Measurements from ENCODE around the gene METTL25B. TPM values are rescaled to one million over a fixed set of nuclear protein-coding genes. Genes with fewer than 3 reads are reported as not detected.
A peak's percentile ranks its signal among the peaks of the same experiment; 100 is the strongest.

METTL25B gene
- total and polyA plus RNA-seq, 2 of the 13 experiments (the other 11 are each of a cell fraction or from before 2014, with no cell fraction given) = 11.9 to 24.0 TPM

DNA sequence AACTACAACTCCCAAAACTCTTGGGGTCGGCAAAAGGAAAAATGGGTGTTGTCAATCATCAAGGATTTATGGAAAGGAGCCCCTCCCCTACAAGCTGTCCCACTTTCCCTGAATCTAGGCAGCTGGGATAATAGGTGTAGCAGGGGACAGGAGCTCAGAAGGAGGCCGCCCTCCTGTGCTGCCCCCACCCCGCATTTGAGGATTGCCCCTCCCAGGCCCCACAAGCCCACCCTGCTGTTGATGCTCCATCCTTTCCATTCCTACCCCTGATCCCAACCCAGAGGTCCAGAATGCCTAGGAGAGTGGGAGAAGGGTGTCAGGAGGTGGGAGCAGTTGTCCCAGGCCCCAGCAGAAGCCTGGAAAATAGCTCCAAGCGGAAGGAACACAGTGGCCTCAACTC is 14.5 kb downstream of the METTL25B start (continued):
- TF ChIP-seq, protein P1, sequence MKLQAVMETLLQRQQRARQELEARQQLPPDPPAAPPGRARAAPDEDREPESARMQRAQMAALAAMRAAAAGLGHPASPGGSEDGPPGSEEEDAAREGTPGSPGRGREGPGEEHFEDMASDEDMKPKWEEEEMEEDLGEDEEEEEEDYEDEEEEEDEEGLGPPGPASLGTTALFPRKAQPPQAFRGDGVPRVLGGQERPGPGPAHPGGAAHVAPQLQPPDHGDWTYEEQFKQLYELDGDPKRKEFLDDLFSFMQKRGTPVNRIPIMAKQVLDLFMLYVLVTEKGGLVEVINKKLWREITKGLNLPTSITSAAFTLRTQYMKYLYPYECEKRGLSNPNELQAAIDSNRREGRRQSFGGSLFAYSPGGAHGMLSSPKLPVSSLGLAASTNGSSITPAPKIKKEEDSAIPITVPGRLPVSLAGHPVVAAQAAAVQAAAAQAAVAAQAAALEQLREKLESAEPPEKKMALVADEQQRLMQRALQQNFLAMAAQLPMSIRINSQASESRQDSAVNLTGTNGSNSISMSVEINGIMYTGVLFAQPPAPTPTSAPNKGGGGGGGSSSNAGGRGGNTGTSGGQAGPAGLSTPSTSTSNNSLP (IDR thresholded peaks at IDR 0.05; ENCODE audit: low read depth, low read length) = no peak
- no peak for TF ChIP-seq SOX13 (IDR thresholded peaks at IDR 0.05)
- no peak for TF ChIP-seq SOX13 (CRISPR knock-in tag; conservative IDR thresholded peaks at IDR 0.05 in 1 of 2, IDR thresholded peaks at IDR 0.05 in 1 of 2)
- no peak for TF ChIP-seq NCOA1 (CRISPR knock-in tag; IDR thresholded peaks at IDR 0.05)
- no peak for TF ChIP-seq SRY (CRISPR knock-in tag; IDR thresholded peaks at IDR 0.05)
- TF ChIP-seq ZNF18 (CRISPR knock-in tag; IDR thresholded peaks at IDR 0.05; ENCODE audit: insufficient replicate concordance) = no peak
- no peak for TF ChIP-seq MAFF (IDR thresholded peaks at IDR 0.05; ENCODE audit: low read depth, low read length)

- DNase-seq (ENCODE audit: low spot score) (no peak), ATAC-seq (no peak), FAIRE-seq (no peak)
- no peak overlapping the region for H3K4me3 ChIP-seq (replicated peaks in 1 of 3; ENCODE audit: insufficient read depth in 1 of 3, low read depth in 2 of 3, low read length in 3 of 3)
- peaks cover 13% of the 10 kb centered on the region for H4K20me1 ChIP-seq (ENCODE audit: insufficient read depth, low read length)
- CTCF ChIA-PET (ENCODE audit: low intra/inter-chr PET ratio, low total read pairs) = no interaction called here
- H3K4me2 ChIP-seq (ENCODE audit: low read depth, low read length) = no peak overlapping the region
- WGBS (ENCODE audit: low lambda C conversion rate) = 95% methylated on average over 12 of the region's 14 CpGs
- TF ChIP-seq AGO2 (optimal IDR thresholded peaks at IDR 0.05; ENCODE audit: low read depth, low read length) (peak; percentile 36), JUN (CRISPR knock-in tag; IDR thresholded peaks at IDR 0.05) (no peak), ZSCAN21 (CRISPR knock-in tag; IDR thresholded peaks at IDR 0.05; ENCODE audit: borderline replicate concordance) (no peak), SNAPC2 (CRISPR knock-in tag; IDR thresholded peaks at IDR 0.05) (no peak)
- peaks cover 47% of the 10 kb centered on the region for H3K4me1 ChIP-seq (ENCODE audit: insufficient read depth, low read length)
- no peaks in the 10 kb centered on the region for H3K9me3 ChIP-seq (ENCODE audit: low read length)
- peaks cover 44% of the 10 kb centered on the region for H3K79me2 ChIP-seq (ENCODE audit: insufficient read depth, low read length)
- no peaks in the 10 kb centered on the region; a peak in 1 of 5 replicates for H3K27me3 ChIP-seq (ENCODE audit: control insufficient read depth in 1 of 2, insufficient read depth in 2 of 2, low read length in 2 of 2)
- H3K36me3 ChIP-seq (replicated peaks in 1 of 2; ENCODE audit: control insufficient read depth in 1 of 2, insufficient read depth in 2 of 2, low read length in 2 of 2) = peaks cover 10 to 37% of the 10 kb centered on the region in 2 experiments; a peak in 4 of 5 replicates
- H2AFZ ChIP-seq (ENCODE audit: low read length) = no peak overlapping the region
- in situ Hi-C loops (cut with HindIII; ENCODE audit: extremely low pct_ligation_motif_present, low pct_unique_long_range_greater_than_20kb) = no loop called here
- no peak overlapping the region for H3K9ac ChIP-seq (ENCODE audit: insufficient read depth, low read depth, low read length)
- no peak overlapping the region for H3K27ac ChIP-seq (ENCODE audit: extremely low read length, insufficient read depth, low read length)
- BruUV-seq (replicated peaks) = no TSS peak
- intact Hi-C loops (cut with micrococcal nuclease; ENCODE audit: unreplicated experiment) = no loop called here
- POLR2A ChIA-PET = interaction anchor here (3.3 kb wide), 1 partner anchor 23 kb away, joined by 125 read pairs; the partner anchor contains the start of gene PRCC
Observed at GRCh38 chr1:156743367-156744302, 15.4 kb downstream of the METTL25B start.

Data from HepG2 (cell line).